ENCODE data around the gene SNED1. TPM values are rescaled to one million over a fixed set of nuclear protein-coding genes. Genes with fewer than 3 reads are reported as not detected.
"Not testable (repeated sequence)": the region's sequence is repeated elsewhere in the genome, so short reads cannot be mapped to it uniquely, and the experiment has no call there.

SNED1 gene
- total RNA-seq, 2 donors from 2014 or later: 9.4 to 10.1 TPM

GRCh38 chr2:241084856-241085444 is 86.5 kb downstream of the SNED1 start:
- DNase-seq (no peak), ATAC-seq (no peak)
- intact Hi-C loops (cut with DNase I, micrococcal nuclease): no loop called here

DNA sequence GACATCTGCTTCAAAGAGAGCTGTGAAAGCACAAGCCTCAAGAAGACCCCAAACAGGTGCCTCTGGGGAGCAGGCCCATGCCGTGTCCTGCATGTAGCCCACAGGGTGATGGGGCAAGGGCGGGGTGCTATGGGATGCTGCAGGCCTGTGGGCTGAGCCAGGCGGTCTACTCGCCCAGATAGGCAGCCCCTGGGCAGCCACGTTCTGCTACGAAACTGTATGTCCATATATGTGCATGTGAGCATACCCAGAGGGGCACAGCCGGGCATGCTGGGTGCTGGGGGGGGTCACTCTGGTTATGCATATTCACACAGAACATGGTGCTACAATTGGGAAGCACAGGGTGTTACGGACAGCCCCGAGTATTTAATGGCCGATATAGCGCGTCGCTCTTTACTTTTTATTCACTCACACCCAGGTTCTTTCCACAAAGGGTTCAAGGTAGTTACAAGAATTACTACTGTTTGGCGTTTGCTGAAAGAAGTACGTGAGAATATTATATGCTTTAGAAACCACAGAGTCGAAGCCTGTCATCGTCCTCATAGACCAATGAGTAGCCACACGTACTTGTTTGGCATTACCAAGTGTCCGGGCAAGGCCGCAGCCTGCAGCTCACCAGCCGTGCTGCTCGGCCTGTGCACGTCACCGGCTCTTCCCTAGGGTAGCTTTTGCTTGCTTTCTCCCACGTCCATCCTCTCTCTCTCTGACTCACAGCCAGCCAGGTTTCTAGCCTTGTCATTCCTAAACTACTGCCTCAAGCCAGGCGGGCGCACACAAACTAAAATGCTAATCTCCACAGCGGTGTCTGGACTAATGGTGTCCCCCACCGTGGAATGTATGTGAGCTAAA is 89.2 kb downstream of the SNED1 start:
- DNase-seq (no peak), ATAC-seq (no peak)
- intact Hi-C loops (cut with DNase I, micrococcal nuclease): no loop called here

- DNase-seq (no peak), ATAC-seq (no peak)
- intact Hi-C loops (cut with DNase I, micrococcal nuclease): no loop called here
Measured at GRCh38 chr2:241088376-241088775, 90.0 kb downstream of the SNED1 start.

GRCh38 chr2:241088791-241089732 is 90.6 kb downstream of the SNED1 start:
- DNase-seq (no peak), ATAC-seq (no peak)
- intact Hi-C loops (cut with DNase I, micrococcal nuclease): no loop called here

DNA sequence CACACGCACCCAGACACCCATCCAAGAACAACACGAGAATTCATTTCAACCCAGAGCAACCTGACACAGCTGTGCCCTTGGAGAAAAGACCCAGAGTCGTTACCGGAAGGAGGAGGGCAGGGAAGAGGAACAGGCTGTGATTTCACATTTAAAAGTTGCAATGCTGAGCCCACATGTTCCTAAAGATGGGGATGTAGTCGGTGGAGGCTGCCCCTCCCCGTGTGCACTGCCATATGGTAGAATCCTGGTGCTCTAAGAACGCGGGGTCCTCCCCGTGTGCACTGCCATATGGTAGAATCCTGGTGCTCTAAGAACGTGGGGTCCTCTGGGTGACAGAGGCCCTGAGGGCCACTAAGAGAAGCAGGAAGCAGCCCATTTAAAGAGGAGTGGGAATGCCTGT is 92.8 kb downstream of the SNED1 start:
- ATAC-seq: no peak
- DNase-seq: no peak
- intact Hi-C loops (cut with DNase I, micrococcal nuclease): no loop called here

GRCh38 chr2:241091734-241092445 is 93.5 kb downstream of the SNED1 start:
- intact Hi-C loops (cut with DNase I, micrococcal nuclease): no loop called here
- ATAC-seq (no peak), DNase-seq (no peak)

GRCh38 chr2:241092677-241093076 is 94.3 kb downstream of the SNED1 start:
- intact Hi-C loops (cut with DNase I, micrococcal nuclease): no loop called here
- DNase-seq (no peak), ATAC-seq (no peak)

DNA sequence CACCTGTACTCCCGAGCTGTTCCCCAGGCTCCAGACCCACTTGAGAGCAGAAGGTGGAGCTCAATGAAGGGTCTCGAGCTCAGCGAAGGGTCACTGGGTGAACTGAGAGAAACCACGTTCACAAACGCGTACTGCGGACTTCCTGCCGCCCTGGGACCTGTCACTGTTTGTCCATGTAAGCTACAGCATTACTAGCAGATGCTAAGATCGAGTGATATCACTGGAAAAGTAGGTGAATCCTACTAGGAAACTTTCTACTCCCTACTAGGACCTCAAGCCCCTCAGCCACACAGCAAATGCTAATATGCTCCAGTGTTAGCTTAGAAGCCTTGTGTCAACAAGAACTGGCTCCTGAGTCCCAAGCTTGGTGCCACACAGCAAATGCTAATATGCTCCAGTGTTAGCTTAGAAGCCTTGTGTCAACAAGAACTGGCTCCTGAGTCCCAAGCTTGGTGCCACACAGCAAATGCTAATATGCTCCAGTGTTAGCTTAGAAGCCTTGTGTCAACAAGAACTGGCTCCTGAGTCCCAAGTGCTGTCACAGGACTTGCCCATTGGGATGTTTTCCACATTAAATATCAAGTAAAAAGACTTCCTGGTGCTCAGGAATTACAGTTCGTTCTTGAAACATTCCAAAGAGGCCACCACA is 94.8 kb downstream of the SNED1 start:
- intact Hi-C loops (cut with DNase I, micrococcal nuclease); DNase-seq: not testable (repeated sequence)
- ATAC-seq: peak; percentile 67

- DNase-seq: no peak
- no peak for ATAC-seq
- intact Hi-C loops (cut with DNase I, micrococcal nuclease): no loop called here
Measured at GRCh38 chr2:241094172-241094571, 95.8 kb downstream of the SNED1 start.

DNA sequence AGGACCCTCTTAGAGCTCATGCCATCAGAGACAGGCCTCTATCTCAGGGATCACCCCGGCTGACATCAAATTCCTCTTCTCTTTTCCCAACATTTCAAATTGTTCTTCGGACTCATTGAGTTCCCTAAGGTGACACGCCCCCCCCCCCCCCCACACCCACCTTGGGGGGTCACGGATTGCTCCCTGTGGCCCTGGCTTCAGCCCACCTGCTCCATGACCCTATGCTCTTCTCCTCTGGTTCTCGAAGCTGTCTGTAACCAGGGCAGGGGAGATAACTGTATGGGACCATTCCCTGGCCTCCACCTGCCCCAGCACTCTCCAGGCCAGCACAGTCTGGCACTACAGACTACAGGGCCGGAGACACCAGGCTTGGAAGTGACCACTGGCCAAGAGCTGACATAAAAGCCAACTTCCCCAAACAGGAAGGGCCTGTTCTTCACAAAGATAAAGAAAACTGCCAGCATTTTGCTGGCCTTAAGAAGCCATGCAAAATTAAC is 96.6 kb downstream of the SNED1 start:
- intact Hi-C loops (cut with DNase I, micrococcal nuclease): no loop called here
- no peak for DNase-seq

GRCh38 chr2:241095594-241096290 is 97.3 kb downstream of the SNED1 start:
- no peak for ATAC-seq
- intact Hi-C loops (cut with DNase I, micrococcal nuclease): no loop called here
- no peak for DNase-seq

More for the DNA sequence above, 96.6 kb downstream of the SNED1 start:
- ATAC-seq: no peak

DNA sequence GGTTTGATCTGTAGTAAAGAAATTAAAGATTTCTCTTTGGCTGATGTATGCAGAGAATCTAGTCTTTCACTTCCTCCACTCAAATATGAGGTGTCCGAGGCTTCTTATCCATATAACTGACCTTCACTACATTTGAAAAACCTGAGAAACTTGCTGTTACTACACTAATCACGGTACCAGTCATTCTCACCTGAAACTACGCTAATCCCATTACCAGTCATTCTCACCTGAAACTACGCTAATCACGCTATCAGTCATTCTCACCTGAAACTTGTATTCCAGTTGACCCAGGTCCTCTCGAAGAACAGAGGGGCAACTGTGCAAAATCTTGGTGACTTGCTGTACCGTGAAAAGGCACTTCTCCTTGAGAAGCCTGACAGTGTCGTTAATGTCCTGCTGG is 98.6 kb downstream of the SNED1 start:
- ATAC-seq (no peak), DNase-seq (no peak)
- intact Hi-C loops (cut with DNase I, micrococcal nuclease): no loop called here

GRCh38 chr2:241099246-241099645 is 100.8 kb downstream of the SNED1 start:
- ATAC-seq (no peak), DNase-seq (no peak)
- intact Hi-C loops (cut with DNase I, micrococcal nuclease): no loop called here

DNA sequence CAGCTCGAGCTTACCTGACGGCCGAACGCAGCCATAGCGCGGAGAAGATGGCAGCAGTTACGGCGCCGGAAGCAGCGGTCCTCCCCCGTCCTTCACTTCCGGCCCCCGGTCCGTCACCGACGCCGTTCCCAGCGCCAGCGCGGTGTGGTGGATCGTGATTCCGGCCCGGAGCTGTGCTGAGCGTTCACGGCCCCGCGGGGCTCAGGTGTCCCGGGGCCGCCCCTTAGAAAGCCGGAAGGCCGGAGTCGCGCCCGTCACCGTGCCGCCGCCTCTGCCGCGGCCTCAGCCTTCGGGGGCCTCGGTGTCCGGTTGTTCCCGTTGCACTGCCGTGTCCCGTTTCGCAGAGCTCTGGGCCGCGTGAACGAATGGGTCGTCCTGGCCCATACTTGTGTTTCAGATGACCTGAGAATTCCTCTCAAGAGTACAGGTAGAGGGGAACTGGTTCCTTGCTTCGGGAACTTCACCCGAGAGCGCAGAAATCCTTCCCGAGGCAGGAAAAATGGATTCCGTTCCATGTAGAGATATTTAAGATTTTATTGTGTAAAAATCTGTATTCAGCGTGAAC is 103.9 kb downstream of the SNED1 start, which contains the start of gene MTERF4:
Gene MTERF4, minus strand, starts transcription at position 49 of the 565 bp plus-strand sequence. Its CDS starts 14 bp downstream, at position 35.
- DNase-seq: peak; percentile 86 to 93
- intact Hi-C loops (cut with DNase I, micrococcal nuclease): no loop called here
- ATAC-seq: peak; percentile 98

DNA sequence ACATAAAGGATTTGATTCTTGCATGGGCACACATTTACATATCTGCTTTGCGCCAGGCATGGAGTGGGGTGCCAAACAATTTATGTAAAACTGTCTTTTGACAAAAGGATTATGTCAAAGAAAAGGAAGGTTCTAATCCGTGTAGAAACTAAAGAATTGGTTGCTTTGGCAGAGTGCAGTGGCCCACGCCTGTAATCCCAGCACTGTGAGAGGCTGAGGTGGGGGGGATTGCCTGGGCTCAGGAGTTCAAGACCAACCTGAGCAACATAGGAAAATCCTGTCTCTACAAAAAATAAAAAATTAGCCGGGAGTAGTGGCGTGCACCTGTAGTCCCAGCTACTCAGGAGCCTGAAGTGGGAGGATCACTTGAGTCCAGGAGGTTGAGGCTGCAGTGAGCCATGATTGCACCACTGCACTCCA is 104.8 kb downstream of the SNED1 start:
- intact Hi-C loops (cut with DNase I, micrococcal nuclease): no loop called here
- DNase-seq: no peak

DNA sequence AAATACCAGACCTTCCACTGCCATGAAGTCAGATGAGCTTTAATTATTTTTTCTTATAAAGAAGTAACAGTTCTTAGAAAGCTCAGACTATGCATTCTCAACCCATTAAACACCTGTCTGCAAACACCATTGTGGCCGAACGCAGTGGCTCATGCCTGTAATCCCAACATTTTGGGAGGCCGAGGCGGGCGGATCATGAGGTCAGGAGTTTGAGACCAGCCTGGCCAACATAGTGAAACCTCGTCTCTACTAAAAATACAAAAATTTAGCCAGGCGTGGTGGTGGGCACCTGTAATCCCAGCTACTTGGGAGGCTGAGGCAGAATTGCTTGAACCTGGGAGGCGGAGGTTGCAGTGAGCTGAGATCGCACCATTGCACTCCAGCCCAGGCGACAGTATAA is 106.2 kb downstream of the SNED1 start:
- DNase-seq; intact Hi-C loops (cut with DNase I, micrococcal nuclease); ATAC-seq: not testable (repeated sequence)

More for the DNA sequence above, 104.8 kb downstream of the SNED1 start:
- no peak for ATAC-seq

- DNase-seq: no peak
- intact Hi-C loops (cut with DNase I, micrococcal nuclease): no loop called here
- ATAC-seq: no peak
Measured at GRCh38 chr2:241105641-241106040, 107.2 kb downstream of the SNED1 start.
